GM12864 (cell line): ENCODE results near the gene CFAP61.
A peak's percentile ranks its signal among the peaks of the same experiment; 100 is the strongest.

Experiments used
- DNase-seq: peaks from one replicate; pipeline ENCODE4 v3.0.0-alpha.2; 2011; ENCODE audit warnings: low read depth
- H3K4me3 ChIP-seq: 2 replicates; pipeline ENCODE4 v1.5.1; 2011; ENCODE audit warnings: mild to moderate bottlenecking, low read depth, low read length, control low read depth
- TF ChIP-seq, protein P1 (sequence below): IDR thresholded peaks from 2 replicates; pipeline ENCODE4 v1.5.1; 2011; ENCODE audit warnings: low read depth, mild to moderate bottlenecking, moderate library complexity, low read length, control low read depth, inconsistent platforms; ENCODE audit errors: missing control alignments

The CFAP61 gene

DNA sequence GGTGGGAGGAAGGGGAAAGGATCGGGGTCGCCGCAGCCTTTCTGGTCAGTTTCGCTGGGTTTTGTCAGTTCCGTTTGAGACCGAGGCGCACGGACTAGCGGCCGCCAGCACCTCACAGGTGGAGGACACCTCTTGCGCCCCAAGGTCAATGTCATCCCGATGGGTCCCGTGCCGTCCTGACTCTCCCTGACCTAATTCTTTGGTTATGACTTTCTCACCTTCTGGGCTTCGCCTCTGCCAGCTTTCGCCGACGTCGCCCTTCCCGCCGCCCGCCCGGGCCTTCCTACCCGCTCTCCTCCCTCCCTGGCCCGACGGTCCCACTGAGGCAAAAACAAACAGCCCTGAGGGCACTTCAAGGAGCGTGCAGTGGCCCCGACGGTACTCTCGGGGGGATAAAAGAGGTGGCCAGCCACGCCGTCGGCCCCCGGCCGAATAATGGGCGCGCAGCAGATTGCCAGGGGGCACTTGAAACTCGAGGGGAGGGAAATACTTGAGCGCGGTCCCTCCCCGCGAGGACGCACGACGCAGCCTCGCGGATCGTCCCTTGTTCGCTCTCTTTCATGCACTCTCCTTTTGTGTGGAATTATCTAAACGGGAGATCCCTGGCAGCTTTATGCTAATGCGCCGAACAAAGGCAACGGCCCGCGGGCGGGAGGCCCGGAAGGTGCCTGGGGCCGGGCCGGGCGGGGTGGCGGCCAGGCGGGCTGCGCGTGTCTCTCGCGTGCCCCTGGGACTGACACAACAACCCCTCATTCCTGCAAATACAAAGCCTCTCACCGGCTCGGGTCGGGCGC lies 311.7 kb downstream of the CFAP61 start:
- H3K4me3 ChIP-seq, result no peak overlapping the region; the same call in 1 of the 2 replicates
- DNase-seq, result no peak
- TF ChIP-seq, protein P1, sequence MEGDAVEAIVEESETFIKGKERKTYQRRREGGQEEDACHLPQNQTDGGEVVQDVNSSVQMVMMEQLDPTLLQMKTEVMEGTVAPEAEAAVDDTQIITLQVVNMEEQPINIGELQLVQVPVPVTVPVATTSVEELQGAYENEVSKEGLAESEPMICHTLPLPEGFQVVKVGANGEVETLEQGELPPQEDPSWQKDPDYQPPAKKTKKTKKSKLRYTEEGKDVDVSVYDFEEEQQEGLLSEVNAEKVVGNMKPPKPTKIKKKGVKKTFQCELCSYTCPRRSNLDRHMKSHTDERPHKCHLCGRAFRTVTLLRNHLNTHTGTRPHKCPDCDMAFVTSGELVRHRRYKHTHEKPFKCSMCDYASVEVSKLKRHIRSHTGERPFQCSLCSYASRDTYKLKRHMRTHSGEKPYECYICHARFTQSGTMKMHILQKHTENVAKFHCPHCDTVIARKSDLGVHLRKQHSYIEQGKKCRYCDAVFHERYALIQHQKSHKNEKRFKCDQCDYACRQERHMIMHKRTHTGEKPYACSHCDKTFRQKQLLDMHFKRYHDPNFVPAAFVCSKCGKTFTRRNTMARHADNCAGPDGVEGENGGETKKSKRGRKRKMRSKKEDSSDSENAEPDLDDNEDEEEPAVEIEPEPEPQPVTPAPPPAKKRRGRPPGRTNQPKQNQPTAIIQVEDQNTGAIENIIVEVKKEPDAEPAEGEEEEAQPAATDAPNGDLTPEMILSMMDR, result no peak

DNA sequence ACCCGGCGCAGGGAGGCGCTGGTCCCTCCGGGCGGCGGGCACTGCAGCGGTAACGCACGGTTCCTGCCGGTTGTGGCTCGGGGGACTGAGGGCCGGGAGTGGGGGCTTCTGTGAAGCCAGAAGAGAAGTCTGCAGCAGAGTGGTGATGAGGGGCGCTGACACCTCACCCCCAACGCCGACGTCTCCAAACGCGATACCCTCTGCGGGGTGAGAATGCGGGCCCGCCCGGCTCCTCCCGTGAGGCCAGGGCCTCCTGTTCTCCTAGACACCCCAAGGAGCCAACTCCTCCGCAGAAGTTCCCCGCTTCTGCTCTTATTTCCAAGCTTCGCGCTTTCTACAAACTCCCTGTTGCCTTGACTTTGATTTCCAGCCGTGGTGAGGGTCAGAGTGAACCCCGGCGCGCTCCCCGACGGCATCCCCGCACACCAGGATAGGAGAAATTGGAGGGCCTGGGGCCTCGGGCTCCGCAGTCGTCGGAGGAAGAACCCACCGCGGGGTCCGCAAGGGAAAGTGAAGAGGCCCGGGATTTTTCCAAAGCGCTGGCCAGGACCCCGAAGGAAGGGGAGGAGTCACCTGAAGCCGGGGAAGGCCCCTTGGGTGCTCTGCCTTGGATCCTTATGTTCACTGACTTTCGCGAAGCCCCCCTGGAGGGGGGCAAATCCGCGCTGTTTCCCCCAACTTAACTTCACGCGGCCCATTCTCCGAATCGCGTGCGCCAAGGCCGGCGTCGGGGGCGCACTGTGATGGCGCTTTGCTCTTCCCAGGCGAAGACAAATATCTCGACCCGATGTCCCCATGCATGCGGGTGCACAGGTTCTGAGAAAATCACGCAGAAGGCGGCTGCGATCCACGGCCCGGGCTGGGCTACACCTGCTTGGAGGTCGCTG lies 312.5 kb downstream of the CFAP61 start:
- no peak for DNase-seq
- no peak overlapping the region for H3K4me3 ChIP-seq
- TF ChIP-seq, protein P1, result no peak

DNA sequence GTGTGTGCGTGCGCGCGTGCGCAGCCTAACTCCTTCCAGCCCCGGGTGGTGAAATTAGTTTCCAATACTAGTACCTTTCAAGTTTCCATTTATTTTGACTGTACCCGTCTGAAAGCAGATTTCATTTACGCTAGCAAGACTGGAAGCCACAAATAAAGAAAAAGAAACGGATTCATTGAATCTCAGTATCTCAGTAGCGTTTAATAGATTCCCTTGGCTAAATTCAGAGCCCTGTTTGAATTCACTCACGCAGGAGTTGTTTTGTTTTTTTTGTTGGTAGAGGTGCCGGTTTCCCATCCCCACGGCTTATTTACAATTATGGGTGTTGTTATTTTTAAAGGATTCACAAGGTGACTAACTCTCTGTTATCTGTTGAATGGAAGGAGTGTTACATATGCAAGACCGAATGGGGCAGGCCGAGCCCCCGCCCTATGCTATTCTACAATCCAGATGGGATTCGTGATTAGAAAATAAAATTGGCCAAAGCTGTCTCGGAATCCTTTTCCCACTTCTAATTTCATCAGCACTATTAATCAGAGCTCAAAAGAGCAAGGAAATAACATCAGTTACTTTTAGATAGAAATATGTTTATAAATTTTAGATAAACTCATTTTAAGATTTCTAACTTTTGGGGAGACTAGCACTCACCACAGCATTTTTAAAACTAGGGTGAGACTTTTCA lies 313.3 kb downstream of the CFAP61 start:
- no peak overlapping the region for H3K4me3 ChIP-seq
- TF ChIP-seq, protein P1, result no peak
- DNase-seq, result no peak

DNA sequence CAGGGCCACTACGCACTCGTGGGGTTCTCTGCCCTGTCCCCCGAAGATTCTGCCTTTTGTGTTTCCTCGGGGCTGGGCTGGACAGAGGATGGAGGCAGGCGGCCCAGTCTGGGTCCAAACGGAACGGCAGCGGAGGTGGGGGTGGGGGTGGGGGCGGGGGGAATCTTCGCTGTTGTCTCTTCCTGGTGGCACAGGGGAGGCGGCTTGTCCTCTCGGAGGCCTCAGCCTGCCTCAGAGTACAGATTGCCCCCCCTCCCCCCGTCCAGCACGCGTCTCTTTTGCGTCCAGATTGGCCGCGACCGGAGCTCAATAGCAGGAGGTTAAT lies 314.2 kb downstream of the CFAP61 start:
- TF ChIP-seq, protein P1, result no peak
- no peak overlapping the region for H3K4me3 ChIP-seq
- no peak for DNase-seq

DNA sequence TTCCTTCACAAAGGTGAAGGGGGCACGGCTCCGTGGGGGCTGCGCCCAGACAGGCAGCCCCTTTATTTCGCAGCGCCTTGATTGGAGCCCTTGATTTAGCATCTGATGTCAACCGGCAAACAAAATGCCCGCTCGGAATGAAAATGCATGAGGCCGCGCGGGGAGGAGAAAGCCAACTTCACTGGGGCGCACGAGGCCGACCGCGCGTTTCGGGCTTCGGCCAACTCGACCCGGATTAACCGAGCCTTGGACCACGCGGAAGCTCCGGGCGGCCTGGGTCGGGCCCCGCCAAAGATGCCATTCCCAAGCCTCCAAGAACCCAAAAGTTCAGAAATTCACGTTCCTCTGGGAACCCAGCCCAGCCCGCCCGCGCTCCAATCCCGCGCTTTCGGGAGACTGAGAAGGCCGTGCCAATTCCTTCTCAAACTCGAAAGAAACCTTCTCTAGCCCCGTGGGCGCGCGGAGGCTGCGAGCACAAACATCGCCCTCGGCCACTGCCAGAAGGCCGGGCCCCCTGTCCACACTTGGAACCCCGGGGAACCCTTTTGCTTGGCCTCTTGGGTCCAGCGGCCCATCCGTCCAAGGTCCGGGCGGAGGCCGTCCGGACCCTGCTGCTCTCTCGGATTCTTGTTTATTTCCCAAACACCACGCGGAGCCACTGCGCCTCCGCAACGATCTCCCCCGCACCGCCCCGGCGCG lies 314.7 kb downstream of the CFAP61 start:
- no peak for DNase-seq
- H3K4me3 ChIP-seq, result no peak overlapping the region
- TF ChIP-seq, protein P1, result no peak

DNA sequence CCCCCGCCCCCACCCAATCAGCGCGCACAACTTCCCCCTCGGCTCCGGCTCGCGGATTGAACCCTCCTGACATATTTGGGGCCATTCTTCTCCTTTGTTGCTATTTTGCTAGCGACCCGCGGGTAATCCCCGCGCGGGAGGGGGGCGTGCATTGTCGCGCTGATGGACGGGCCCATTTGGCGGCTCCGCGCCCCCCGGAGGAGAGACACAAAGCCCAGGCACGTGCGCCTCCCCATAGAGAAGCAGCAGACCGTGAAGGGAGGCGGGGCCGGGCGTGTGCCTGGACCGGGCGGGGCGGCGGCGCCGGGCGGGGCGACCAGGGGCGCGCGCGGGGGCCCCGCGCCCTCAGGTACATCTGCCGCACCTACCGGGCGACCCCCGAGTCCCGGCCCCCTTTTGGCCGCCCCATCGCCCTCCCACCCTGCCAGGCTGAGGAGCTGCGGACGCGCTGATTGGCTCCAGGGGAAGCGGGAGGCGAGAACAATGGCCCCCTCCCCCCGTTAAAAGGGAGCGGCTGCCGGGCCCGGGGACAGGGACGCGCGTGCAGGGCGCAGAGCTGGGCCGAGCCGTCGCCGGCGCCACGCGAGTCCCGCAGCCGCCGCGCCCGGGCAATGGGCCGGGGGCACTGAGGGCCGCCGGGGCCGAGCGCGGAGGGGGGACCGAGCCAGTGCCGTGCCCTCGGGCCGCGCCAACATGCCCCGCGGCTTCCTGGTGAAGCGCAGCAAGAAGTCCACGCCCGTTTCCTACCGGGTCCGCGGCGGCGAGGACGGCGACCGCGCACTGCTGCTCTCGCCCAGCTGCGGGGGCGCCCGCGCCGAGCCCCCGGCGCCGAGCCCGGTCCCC lies 315.5 kb downstream of the CFAP61 start, which contains the start of gene INSM1:
Gene INSM1 (plus strand): TSS at position 530 of the 843 bp plus-strand sequence. CDS start 164 bp downstream, at position 694.
- peak within 1 kb of the TSS; percentile 47 for H3K4me3 ChIP-seq
- TF ChIP-seq, protein P1, result no peak
- no peak for DNase-seq
